Activated CD8-positive, alpha-beta memory T cell treated with anti-CD3 and anti-CD28 coated beads for 24 hours (primary cell): ENCODE data around the gene GJD3.
"Not testable (repeated sequence)": the region's sequence is repeated elsewhere in the genome, so short reads cannot be mapped to it uniquely, and the experiment has no call there.

Experiments used
- DNase-seq: peaks from one replicate; pipeline ENCODE4 v3.0.0-alpha.2; 2020

Gene GJD3

GRCh38 chr17:40367728-40368127, 3.2 kb upstream of the GJD3 start:
- DNase-seq = not testable (repeated sequence)

- DNase-seq = no peak
Observed at GRCh38 chr17:40366861-40367518, 2.5 kb upstream of the GJD3 start.

- no peak for DNase-seq
Observed at GRCh38 chr17:40366076-40366860, 1.7 kb upstream of the GJD3 start.

GRCh38 chr17:40364906-40365305, 369 bp upstream of the GJD3 start:
- DNase-seq = no peak

GRCh38 chr17:40363111-40363827, 1.3 kb downstream of the GJD3 start:
- DNase-seq = peak; percentile 75

GRCh38 chr17:40362696-40363110, 1.8 kb downstream of the GJD3 start:
- peak; percentile 92 for DNase-seq

- peak; percentile 54 for DNase-seq
Observed at GRCh38 chr17:40361925-40362695, 2.4 kb downstream of the GJD3 start.

GRCh38 chr17:40361063-40361924, 3.2 kb downstream of the GJD3 start:
- peak; percentile 54 for DNase-seq

GRCh38 chr17:40360091-40360490, 4.4 kb downstream of the GJD3 start:
- no peak for DNase-seq

GRCh38 chr17:40358323-40359038, 6.1 kb downstream of the GJD3 start:
- DNase-seq = peak; percentile 97

GRCh38 chr17:40356990-40357881, 7.3 kb downstream of the GJD3 start:
- DNase-seq = no peak

GRCh38 chr17:40355804-40356758, 8.5 kb downstream of the GJD3 start:
- no peak for DNase-seq

- peak; percentile 96 for DNase-seq
Observed at GRCh38 chr17:40355123-40355803, 9.3 kb downstream of the GJD3 start.

- DNase-seq = no peak
Observed at GRCh38 chr17:40354221-40355122, 10.1 kb downstream of the GJD3 start.

GRCh38 chr17:40352779-40353394, 11.7 kb downstream of the GJD3 start:
- DNase-seq = no peak

- no peak for DNase-seq
Observed at GRCh38 chr17:40352237-40352778, 12.2 kb downstream of the GJD3 start.
